Right renal pelvis (tissue), 4 donors: ENCODE data around the gene YAP1. TPM values are rescaled to one million over a fixed set of nuclear protein-coding genes. Genes with fewer than 3 reads are reported as not detected.

Source experiments
- DNase-seq, 4 donors: peaks; one replicate each; pipeline ENCODE4 v3.0.0-alpha.2; 2013; ENCODE audit warnings: low read depth in 4 of 4, low spot score in 3 of 4, missing footprints in 1 of 4
- polyA plus RNA-seq, 4 donors: library from polyadenylated mRNA; unstranded; fragments of 120-200 nt; gene quantifications; one replicate each; pipeline ENCODE4 v1.2.1, GENCODE V29; 2013; ENCODE audit not compliant: insufficient read length in 4 of 4

YAP1 gene
- polyA plus RNA-seq, 4 donors: 176 to 207 (median 200) TPM

GRCh38 chr11:102155676-102156075 lies 45.4 kb downstream of the YAP1 start:
- no peak for DNase-seq

GRCh38 chr11:102157219-102157618 lies 47.0 kb downstream of the YAP1 start:
- DNase-seq: no peak

- DNase-seq: no peak
These were observed 48.0 kb downstream of the YAP1 start for GRCh38 chr11:102158164-102158735.

- DNase-seq: no peak
These were observed 53.1 kb downstream of the YAP1 start for GRCh38 chr11:102163368-102163767.

DNA sequence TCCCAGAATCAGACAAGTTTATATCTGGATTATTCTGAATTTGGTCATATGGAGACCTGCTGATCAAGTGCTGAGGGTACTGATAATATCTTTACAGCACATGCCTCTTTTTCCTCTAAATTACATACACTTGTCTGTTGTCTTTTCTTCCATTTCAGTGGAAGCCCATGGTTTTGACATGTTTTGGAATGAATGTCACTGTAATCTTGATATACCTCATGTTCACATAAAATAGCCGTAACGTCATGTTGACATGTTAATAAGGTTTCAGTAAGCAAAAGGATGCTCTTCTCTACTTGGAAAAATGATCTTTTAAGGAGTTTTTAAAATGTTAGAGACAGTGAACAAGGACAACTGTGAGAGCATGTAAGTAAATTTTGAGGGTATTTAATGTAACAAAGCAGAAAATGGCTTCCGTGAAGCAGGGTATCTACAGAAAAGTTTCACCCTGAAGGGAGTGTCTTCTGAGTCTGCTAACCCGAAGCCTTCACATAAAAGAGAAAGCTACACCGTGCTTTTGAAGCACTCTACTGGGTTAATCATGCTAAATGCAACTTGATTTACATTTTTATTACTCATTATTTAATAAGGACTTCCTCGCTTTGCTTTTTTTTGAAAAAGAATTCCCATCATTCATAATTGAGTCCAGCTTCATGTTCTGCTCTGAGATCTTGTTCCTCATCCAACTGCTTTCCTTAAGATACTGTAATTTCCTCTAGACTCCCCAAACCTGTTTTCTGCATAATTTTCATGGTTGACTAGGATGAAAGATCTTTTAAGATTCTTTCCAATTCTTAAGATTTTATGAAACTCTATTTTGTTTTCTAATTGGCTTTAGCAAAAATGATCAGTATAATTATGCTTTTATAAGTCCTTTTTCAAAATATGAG lies 56.2 kb downstream of the YAP1 start:
- DNase-seq: no peak

- no peak for DNase-seq
These were observed 58.2 kb downstream of the YAP1 start for GRCh38 chr11:102168481-102168880.

DNA sequence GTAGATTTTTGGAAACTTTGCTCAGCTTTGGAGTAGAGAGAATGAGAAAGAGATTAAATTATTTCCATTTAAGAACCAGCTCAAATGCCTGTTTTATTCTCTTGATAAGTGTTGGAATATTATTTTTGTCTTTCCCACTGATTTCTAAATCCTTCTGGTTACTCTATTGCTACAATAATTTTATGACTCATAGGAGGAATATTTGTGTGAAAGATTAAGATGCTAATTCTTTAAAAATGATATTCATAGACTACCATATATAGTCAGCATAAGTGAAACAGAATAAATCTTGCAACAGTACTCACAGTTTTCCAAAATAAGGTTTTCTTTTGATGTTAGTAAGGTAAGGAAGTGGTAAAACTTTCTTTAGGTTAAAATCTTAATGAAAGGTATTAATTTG lies 60.9 kb downstream of the YAP1 start:
- no peak for DNase-seq

DNA sequence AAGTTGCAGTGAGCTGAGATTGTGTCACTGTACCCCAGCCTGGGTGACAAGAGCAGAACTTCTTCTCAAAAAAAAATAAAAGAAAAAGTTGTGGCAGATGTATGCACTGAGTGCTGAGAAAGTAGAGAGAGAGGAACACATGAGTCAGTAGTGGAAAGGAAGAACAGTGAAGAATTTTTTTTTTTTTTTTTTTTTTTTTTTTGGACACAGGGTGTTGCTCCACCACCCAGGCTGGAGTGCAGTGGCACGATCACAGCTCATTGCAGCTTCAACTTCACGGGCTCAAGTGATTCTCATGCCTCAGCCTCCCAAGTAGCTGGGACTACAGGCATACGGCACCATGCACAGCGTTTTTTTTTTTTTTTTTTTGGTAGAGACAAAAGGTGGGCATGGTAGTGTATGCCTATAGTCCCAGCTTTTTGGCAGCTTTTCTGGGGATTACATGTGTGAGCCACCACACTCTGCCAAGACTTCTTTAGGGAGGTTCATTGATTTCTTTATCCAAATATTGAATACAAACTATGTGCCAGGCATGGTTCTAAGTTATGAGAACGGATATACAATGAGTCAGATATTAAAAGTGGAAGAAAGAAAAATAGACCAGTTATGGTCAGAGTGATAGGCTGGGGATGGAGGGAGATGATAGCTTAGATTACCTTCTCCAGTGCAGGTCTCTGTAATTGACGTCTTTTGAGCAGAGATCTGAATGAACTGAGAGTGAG lies 62.0 kb downstream of the YAP1 start:
- DNase-seq: no peak

GRCh38 chr11:102177126-102177525 lies 66.9 kb downstream of the YAP1 start:
- no peak for DNase-seq

GRCh38 chr11:102177974-102178631 lies 67.9 kb downstream of the YAP1 start:
- DNase-seq: no peak

DNA sequence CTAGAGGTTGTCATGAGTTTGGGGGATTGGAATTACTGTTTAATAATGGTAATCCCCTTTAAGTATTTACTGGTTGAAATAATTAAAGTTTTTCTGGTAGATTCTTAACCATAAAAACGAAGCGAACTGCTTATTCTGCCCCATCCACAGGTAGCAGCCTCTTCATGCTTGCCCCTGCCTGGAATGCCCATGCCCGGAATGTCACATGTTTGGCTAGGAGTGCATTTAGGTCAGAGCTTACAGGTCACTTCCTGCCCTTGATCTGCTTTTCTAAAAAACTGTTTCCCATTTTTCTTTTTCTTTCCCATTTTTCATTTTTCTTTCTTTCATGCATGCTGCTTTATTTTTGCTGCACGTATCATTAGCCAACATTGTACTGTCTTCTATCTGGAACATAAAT lies 69.1 kb downstream of the YAP1 start:
- DNase-seq: no peak

DNA sequence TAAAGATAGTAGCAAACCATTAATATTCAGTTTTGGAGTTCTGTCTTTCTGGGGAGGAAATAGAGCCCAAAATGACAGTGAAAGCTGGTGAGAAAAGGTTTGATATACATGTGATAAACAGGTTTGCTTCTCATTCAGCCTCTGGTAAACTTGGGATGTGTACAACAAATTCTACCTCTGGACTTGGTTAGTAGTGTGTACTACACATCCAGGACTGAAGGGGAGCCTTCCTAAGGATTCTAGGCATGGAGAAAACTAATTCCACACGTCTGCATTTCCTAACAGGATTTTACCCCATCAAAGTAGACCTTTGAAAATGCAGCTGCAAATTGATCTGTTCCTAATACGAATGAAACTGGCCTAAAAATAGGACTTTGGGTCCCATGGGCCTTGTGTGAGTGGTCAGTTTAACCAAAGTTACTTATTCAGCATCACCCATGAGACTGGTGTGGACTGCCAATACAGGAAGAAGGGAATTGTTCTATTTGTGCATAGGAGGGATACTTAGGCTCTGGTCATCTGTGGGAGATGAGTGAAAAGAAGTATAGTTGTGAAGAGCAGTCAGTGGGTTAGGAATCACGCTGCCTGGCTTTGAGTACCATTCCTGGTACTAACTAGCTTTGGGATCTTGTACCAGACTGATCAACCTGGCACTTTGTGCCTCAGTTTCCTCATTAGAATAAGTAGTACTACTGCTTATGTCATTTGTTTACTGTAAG lies 74.2 kb downstream of the YAP1 start:
- no peak for DNase-seq

- DNase-seq: no peak
These were observed 76.4 kb downstream of the YAP1 start for GRCh38 chr11:102186551-102187191.

GRCh38 chr11:102187416-102188151 lies 77.3 kb downstream of the YAP1 start:
- DNase-seq: no peak

GRCh38 chr11:102188488-102188887 lies 78.2 kb downstream of the YAP1 start:
- DNase-seq: no peak

DNA sequence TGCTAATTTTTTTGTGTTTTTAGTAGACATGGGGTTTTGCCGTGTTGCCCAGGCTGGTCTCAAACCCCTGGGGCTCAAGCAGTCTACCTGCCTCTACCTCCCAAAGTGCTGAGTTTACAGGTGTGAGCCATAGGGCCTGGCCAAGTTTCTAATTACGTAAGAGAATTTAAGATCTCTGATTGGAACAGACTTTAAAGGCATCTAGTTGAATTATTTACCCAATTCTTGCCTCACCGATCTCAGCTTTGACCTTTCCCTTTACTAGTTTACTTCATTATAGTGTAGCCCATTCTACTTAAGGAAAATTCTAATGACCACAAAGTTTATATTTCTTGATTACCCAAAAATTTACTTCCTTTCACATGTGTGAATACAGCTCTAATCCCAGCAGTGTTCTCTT lies 81.6 kb downstream of the YAP1 start:
- no peak for DNase-seq

DNA sequence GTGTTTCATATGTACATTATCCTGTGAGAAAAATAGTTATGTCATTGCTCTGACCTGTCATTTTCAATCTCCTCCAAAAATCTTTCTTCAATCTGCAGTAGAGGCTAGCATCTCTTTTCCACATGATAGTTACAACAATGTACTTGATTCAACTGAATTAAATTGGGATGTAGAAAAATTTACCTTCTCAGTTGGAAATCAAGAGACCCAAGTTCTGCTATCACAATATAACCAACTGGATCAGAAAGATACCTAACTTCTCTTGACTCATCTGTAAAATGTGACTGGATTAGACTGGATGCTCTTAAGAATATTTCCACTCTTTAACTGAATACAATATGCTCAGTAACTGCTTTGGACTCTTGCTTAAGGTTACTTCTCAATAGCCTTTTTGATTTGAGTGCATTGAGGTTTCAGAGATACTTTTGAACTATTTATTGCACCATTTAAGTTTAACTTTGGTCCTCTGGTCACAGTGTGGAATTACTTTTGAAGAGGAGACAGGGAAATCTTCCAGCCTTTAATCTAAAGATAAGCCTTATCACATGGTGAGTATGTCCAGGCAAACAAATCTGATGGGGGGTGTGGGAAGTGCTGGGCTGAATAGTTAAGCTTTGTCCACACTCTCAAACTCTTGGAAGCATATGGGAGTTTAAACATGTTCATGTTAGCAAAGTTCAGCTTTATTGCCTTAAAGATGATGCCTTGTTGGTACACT lies 82.3 kb downstream of the YAP1 start:
- no peak for DNase-seq

GRCh38 chr11:102194257-102194656 lies 84.0 kb downstream of the YAP1 start:
- no peak for DNase-seq

- DNase-seq: no peak
These were observed 84.7 kb downstream of the YAP1 start for GRCh38 chr11:102194990-102195389.
